Ascending aorta (tissue), 2 donors: Measurements from ENCODE around the gene PRICKLE2. TPM values are rescaled to one million over a fixed set of nuclear protein-coding genes. Genes with fewer than 3 reads are reported as not detected.
A peak's percentile ranks its signal among the peaks of the same experiment; 100 is the strongest.

Experiments used
- DNase-seq, 2 donors: peaks; one replicate each; pipeline ENCODE4 v3.0.0-alpha.2; 2019; ENCODE audit warnings: low spot score in 2 of 2
- H3K27ac ChIP-seq, 2 donors: fragments of 200-600 bp; sonication (generic); one replicate each; pipeline ENCODE4 v1.5.1; 2016 to 2017; ENCODE audit warnings: mild to moderate bottlenecking in 1 of 2
- H3K27me3 ChIP-seq: fragments of 200-600 bp; sonication (generic); one replicate; pipeline ENCODE4 v1.5.1; 2017
- H3K36me3 ChIP-seq, 2 donors: fragments of 200-600 bp; sonication (generic); one replicate each; pipeline ENCODE4 v1.5.1; 2016
- H3K4me1 ChIP-seq, 2 donors: fragments of 200-600 bp; sonication (generic); one replicate each; pipeline ENCODE4 v1.5.1; 2016 to 2017; ENCODE audit warnings: mild to moderate bottlenecking in 1 of 2
- H3K4me3 ChIP-seq, 2 donors: fragments of 200-600 bp; sonication (generic); one replicate each; pipeline ENCODE4 v1.5.1; 2016 to 2017; ENCODE audit warnings: mild to moderate bottlenecking in 1 of 2
- H3K9me3 ChIP-seq, 2 donors: fragments of 200-600 bp; sonication (generic); one replicate each; pipeline ENCODE4 v1.5.1; 2016
- intact Hi-C: fragments of 100-400 bp; cut with DNase I; formaldehyde crosslinking; loops from one replicate; pipeline ENCODE4 v1.15.1; 2023
- total RNA-seq: library from RNA; depleted of rRNA; stranded (reverse); fragments of >200 nt; gene quantifications from one replicate; pipeline ENCODE4 v1.1.0, GENCODE V29; 2016
- TF ChIP-seq, protein P1 (sequence below), 3 experiments: fragments of 200-600 bp in 2 of 3; fragments of 450-650 bp in 1 of 3; sonication (generic) in 2 of 3; IDR thresholded peaks; one replicate each; pipeline ENCODE4 v1.5.1; 2016 to 2019; ENCODE audit warnings: antibody characterized with exemption in 3 of 3, mild to moderate bottlenecking in 1 of 3, moderate library complexity in 1 of 3

Gene PRICKLE2
- total RNA-seq, 1 donor from 2014 or later, result 24.7 TPM

DNA sequence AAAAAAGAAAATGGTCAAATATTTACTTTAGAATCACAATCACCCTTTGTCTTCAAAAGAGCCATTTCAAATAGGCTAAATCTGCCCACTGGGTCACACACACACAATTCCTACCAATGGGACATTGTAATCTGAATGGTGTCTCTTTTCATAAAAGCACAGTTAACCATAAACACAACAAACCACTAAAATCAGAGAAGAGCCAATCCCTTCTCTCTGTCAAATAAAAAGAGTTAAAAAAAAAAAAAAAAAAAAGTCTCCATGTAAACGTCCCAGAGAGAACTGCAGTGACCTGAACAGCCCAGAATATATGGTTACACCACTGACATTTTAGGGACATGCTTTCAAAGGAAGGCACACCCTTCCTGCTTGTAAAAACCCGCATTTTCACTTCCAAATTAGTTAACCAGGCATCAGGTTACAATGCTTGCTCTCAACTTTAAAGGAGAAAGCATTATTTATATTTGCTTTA, 63.7 kb downstream of the PRICKLE2 start:
- no peaks in the 10 kb centered on the region for H3K27me3 ChIP-seq
- peak overlapping the region in 1 of 2 donors; percentile 22 for H3K27ac ChIP-seq
- H3K9me3 ChIP-seq, result no peaks in the 10 kb centered on the region
- H3K36me3 ChIP-seq, result peaks cover 10 to 33% of the 10 kb centered on the region in 2 donors
- peaks cover 0 to 25% of the 10 kb centered on the region in 2 donors for H3K4me1 ChIP-seq
- H3K4me3 ChIP-seq, result no peak overlapping the region
- DNase-seq, result no peak
- intact Hi-C loops, result loop anchor here (10.0 kb wide), 1 partner anchor 233 kb away; no protein-coding TSS in a partner anchor
- TF ChIP-seq, protein P1, sequence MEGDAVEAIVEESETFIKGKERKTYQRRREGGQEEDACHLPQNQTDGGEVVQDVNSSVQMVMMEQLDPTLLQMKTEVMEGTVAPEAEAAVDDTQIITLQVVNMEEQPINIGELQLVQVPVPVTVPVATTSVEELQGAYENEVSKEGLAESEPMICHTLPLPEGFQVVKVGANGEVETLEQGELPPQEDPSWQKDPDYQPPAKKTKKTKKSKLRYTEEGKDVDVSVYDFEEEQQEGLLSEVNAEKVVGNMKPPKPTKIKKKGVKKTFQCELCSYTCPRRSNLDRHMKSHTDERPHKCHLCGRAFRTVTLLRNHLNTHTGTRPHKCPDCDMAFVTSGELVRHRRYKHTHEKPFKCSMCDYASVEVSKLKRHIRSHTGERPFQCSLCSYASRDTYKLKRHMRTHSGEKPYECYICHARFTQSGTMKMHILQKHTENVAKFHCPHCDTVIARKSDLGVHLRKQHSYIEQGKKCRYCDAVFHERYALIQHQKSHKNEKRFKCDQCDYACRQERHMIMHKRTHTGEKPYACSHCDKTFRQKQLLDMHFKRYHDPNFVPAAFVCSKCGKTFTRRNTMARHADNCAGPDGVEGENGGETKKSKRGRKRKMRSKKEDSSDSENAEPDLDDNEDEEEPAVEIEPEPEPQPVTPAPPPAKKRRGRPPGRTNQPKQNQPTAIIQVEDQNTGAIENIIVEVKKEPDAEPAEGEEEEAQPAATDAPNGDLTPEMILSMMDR (IDR thresholded peaks at IDR 0.05), result no peak

DNA sequence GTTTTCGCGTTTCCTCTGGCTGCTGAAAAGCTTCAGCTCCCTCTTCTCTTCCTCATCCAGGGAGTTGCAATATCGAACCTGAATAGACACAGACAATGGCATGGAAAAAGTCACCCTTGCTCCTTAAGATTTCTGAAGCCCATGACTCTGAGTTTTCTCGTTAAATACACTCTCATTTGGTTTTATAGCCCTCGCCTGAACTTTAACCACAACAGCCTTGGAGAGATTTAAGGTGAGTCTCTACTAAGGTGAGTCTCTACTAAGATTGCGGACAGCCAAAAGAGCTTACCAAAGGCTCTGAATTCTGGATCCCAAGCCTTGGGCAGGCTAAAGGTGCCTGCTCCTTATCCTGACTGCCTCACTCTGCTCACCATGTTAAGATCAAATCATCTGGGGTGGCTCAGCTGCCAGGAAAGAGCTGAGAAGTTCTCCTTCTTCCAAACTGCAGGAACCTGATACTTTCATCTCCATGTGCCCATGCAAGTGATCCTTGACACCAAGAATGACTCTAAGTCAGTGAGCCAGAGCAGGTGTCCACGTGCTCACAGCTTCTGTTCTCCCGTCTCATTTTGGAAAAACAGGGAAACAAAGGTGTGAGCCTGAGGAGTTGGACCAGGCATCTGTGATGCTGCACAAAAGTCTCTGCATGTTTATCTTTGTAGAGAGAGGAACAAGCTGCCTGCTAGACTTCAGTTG, 65.1 kb downstream of the PRICKLE2 start:
- no peaks in the 10 kb centered on the region for H3K27me3 ChIP-seq
- no peak overlapping the region for H3K27ac ChIP-seq
- no peak overlapping the region for H3K4me3 ChIP-seq
- TF ChIP-seq, protein P1 (IDR thresholded peaks at IDR 0.05), result no peak
- no peaks in the 10 kb centered on the region for H3K9me3 ChIP-seq
- peaks cover 0 to 22% of the 10 kb centered on the region in 2 donors for H3K4me1 ChIP-seq
- DNase-seq, result no peak
- intact Hi-C loops, result loop anchor here (10.0 kb wide), 1 partner anchor 235 kb away; no protein-coding TSS in a partner anchor
- peaks cover 10 to 41% of the 10 kb centered on the region in 2 donors for H3K36me3 ChIP-seq

DNA sequence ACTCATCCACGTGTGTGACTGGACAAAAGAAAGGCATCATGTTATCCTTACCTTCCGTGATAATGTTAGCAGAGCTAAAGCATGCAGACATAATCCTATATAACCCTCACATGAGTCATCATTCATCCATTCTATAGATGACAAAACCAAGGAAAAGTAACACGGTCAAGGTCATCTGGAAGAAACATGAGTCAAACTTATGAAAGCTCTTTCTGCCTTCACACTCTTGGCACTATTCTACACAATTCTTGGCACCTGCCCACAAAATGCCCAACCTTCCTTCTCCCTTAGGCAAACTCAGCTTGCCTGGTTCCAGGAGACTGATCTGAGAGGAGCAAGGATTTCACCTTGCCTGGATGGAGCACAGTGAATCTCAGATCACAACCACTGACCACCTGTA, 66.9 kb downstream of the PRICKLE2 start:
- H3K9me3 ChIP-seq, result no peaks in the 10 kb centered on the region
- TF ChIP-seq, protein P1 (IDR thresholded peaks at IDR 0.05), result no peak
- peaks cover 10 to 41% of the 10 kb centered on the region in 2 donors for H3K36me3 ChIP-seq
- H3K27ac ChIP-seq, result no peak overlapping the region
- intact Hi-C loops, result no loop called here
- no peaks in the 10 kb centered on the region for H3K27me3 ChIP-seq
- no peak overlapping the region for H3K4me3 ChIP-seq
- peaks cover 0 to 17% of the 10 kb centered on the region in 2 donors for H3K4me1 ChIP-seq
- no peak for DNase-seq

DNA sequence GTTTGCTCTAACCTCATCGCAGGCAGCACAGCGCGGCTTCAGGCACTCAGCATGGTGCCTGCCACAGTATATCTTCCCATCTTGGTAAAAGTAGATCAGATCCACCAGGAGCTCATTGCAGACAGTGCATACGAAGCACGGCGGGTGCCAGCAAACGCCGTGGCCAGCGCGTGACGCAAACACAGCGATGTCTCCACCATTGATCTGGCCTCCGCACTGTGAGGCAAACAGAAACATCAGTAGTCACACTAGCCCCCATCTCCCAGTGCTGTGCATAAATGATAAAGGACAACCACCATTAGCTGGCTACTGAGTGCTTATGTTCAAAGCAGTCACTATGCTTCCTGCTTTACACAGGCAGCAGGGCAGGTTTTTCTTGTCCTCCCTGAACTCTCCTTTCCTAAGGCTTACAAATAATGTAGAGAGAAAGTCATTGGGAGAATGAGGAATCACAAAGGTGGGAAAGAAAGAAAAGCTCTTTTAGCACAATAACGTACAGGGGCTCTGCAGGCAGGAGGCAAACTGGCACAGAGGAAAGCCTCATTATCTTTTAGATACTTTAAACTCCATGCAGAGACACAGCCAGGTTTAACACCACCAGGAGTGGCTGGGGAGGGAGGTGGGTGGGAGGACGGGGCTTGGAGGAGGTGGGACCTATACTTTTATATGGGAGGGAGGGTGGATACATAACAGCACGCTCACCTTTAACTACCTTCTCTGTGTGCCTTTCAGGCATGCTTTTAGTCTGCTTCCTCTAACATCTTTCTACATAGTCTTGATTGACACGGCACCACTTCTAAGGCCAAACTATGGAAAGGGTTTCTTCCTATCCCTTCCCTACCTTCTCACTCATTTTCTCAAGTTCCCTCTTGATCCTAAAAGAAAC, 67.9 kb downstream of the PRICKLE2 start:
- Histone ChIP-seq H3K27ac (no peak overlapping the region), H3K27me3 (no peaks in the 10 kb centered on the region), H3K9me3 (no peaks in the 10 kb centered on the region), H3K36me3 (peaks cover 10 to 47% of the 10 kb centered on the region in 2 donors), H3K4me1 (peaks cover 0 to 8% of the 10 kb centered on the region in 2 donors), H3K4me3 (no peak overlapping the region)
- TF ChIP-seq, protein P1 (IDR thresholded peaks at IDR 0.05), result no peak
- intact Hi-C loops, result no loop called here
- no peak for DNase-seq

DNA sequence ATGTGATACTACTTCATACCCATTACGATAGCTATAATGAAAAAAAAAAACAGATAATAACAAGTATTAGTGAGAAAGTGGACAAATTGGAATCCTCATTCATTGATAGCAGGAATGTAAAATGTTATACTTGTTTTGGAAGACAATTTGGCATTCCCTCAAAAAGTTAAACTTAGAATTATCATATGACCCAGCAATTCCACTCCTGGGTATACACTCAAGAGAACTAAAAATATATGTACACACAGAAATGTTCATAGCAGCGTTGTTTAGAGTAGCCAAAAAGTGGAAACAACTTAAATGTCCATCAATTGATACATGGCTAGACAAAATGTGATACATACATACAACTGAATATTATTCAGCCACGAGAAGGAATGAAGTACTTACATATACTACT, 69.9 kb downstream of the PRICKLE2 start:
- H3K4me1 ChIP-seq, result peaks cover 4 to 13% of the 10 kb centered on the region in 2 donors
- H3K27ac ChIP-seq, result no peak overlapping the region
- TF ChIP-seq, protein P1 (IDR thresholded peaks at IDR 0.05), result no peak
- intact Hi-C loops, result no loop called here
- H3K27me3 ChIP-seq, result no peaks in the 10 kb centered on the region
- DNase-seq, result no peak
- peaks cover 10 to 53% of the 10 kb centered on the region in 2 donors for H3K36me3 ChIP-seq
- H3K4me3 ChIP-seq, result no peak overlapping the region
- H3K9me3 ChIP-seq, result no peaks in the 10 kb centered on the region
